Measurements from ENCODE around the gene PPP1R12A. TPM values are rescaled to one million over a fixed set of nuclear protein-coding genes. Genes with fewer than 3 reads are reported as not detected.

PPP1R12A gene
- total RNA-seq, 4 donors from 2014 or later, result 100 to 121 (median 113) TPM

- Histone ChIP-seq H3K36me3 (peaks cover 0 to 73% (median 23%) of the 10 kb centered on the region in 4 donors), H3K4me3 (no peak overlapping the region), H3K4me1 (peaks cover 0 to 5% (median 0%) of the 10 kb centered on the region in 4 donors), H3K9me3 (no peaks in the 10 kb centered on the region), H3K27ac (peak overlapping the region in 2 of 4 donors; percentile 7 to 11), H3K27me3 (no peaks in the 10 kb centered on the region)
- no peak for DNase-seq
- intact Hi-C loops (cut with DNase I; ENCODE audit: low total_unique reads) (no loop called here), in situ Hi-C loops (cut with MboI; ENCODE audit: low pct_ligation_motif_present in 1 of 4, low pct_unique_long_range_greater_than_20kb in 1 of 4, low sequenced_read_pairs in 3 of 4) (no loop called here)
- no peak for TF ChIP-seq CTCF (IDR thresholded peaks at IDR 0.05)
These were observed 152.6 kb downstream of the PPP1R12A start for GRCh38 chr12:79782172-79782900.

- H3K27ac ChIP-seq, result no peak overlapping the region
- H3K4me1 ChIP-seq, result peaks cover 0 to 5% (median 0%) of the 10 kb centered on the region in 4 donors
- in situ Hi-C loops (cut with MboI; ENCODE audit: low pct_ligation_motif_present in 1 of 4, low pct_unique_long_range_greater_than_20kb in 1 of 4, low sequenced_read_pairs in 3 of 4), result no loop called here
- intact Hi-C loops (cut with DNase I; ENCODE audit: low total_unique reads), result no loop called here
- H3K27me3 ChIP-seq, result no peaks in the 10 kb centered on the region
- TF ChIP-seq POLR2A (IDR thresholded peaks at IDR 0.05), result no peak
- no peak for TF ChIP-seq POLR2AphosphoS5 (IDR thresholded peaks at IDR 0.05)
- TF ChIP-seq CTCF (IDR thresholded peaks at IDR 0.05), result no peak
- TF ChIP-seq EP300 (IDR thresholded peaks at IDR 0.05; ENCODE audit: low read depth), result no peak
- no peak overlapping the region for H3K4me3 ChIP-seq
- 61 to 74% methylated on average over 2 to 3 of the region's 3 CpGs for WGBS, 2 donors (ENCODE audit: low coverage in 1 of 2)
- peaks cover 0 to 59% (median 22%) of the 10 kb centered on the region in 4 donors for H3K36me3 ChIP-seq
- no peaks in the 10 kb centered on the region for H3K9me3 ChIP-seq
- no peak for DNase-seq
These were observed 156.0 kb downstream of the PPP1R12A start for GRCh38 chr12:79778802-79779448.

- Histone ChIP-seq H3K4me1 (no peaks in the 10 kb centered on the region), H3K4me3 (no peak overlapping the region), H3K36me3 (peaks cover 0 to 45% (median 22%) of the 10 kb centered on the region in 4 donors), H3K9me3 (no peaks in the 10 kb centered on the region), H3K27ac (no peak overlapping the region), H3K27me3 (no peaks in the 10 kb centered on the region)
- intact Hi-C loops (cut with DNase I; ENCODE audit: low total_unique reads) (no loop called here), in situ Hi-C loops (cut with MboI; ENCODE audit: low pct_ligation_motif_present in 1 of 4, low pct_unique_long_range_greater_than_20kb in 1 of 4, low sequenced_read_pairs in 3 of 4) (no loop called here)
- TF ChIP-seq POLR2A (IDR thresholded peaks at IDR 0.05) (no peak), EP300 (IDR thresholded peaks at IDR 0.05; ENCODE audit: low read depth) (no peak), POLR2AphosphoS5 (IDR thresholded peaks at IDR 0.05) (no peak), CTCF (IDR thresholded peaks at IDR 0.05) (no peak)
- no peak for DNase-seq
- WGBS, 2 donors (ENCODE audit: low coverage in 1 of 2), result 80 to 100% methylated on average over 1 of the region's 1 CpG
These were observed 158.8 kb downstream of the PPP1R12A start for GRCh38 chr12:79776111-79776510.

GRCh38 chr12:79775355-79776027, 159.4 kb downstream of the PPP1R12A start:
- no peaks in the 10 kb centered on the region for H3K4me1 ChIP-seq
- H3K9me3 ChIP-seq, result no peaks in the 10 kb centered on the region
- 77 to 80% methylated on average over 3 of the region's 3 CpGs for WGBS, 2 donors (ENCODE audit: low coverage in 1 of 2)
- no peak overlapping the region for H3K27ac ChIP-seq
- H3K36me3 ChIP-seq, result peaks cover 0 to 41% (median 19%) of the 10 kb centered on the region in 4 donors
- DNase-seq, result no peak
- intact Hi-C loops (cut with DNase I; ENCODE audit: low total_unique reads) (no loop called here), in situ Hi-C loops (cut with MboI; ENCODE audit: low pct_ligation_motif_present in 1 of 4, low pct_unique_long_range_greater_than_20kb in 1 of 4, low sequenced_read_pairs in 3 of 4) (no loop called here)
- TF ChIP-seq POLR2A (IDR thresholded peaks at IDR 0.05), result no peak
- TF ChIP-seq POLR2AphosphoS5 (IDR thresholded peaks at IDR 0.05), result no peak
- no peak for TF ChIP-seq CTCF (IDR thresholded peaks at IDR 0.05)
- TF ChIP-seq EP300 (IDR thresholded peaks at IDR 0.05; ENCODE audit: low read depth), result no peak
- H3K27me3 ChIP-seq, result no peaks in the 10 kb centered on the region
- H3K4me3 ChIP-seq, result no peak overlapping the region

Data from transverse colon (tissue), 4 donors.